IPS-18c (cell line): ENCODE measurements around the gene LUC7L3.
A peak's percentile ranks its signal among the peaks of the same experiment; 100 is the strongest.
"Not testable (repeated sequence)": the region's sequence is repeated elsewhere in the genome, so short reads cannot be mapped to it uniquely, and the experiment has no call there.

Experiments used
- H3K4me3 ChIP-seq: 2 replicates; pipeline ENCODE4 v1.7.0; 2013; ENCODE audit warnings: low read depth, mild to moderate bottlenecking, low read length, moderate library complexity; ENCODE audit not compliant: insufficient read depth
- H3K9me3 ChIP-seq: one replicate; pipeline ENCODE4 v1.6.1; 2013; ENCODE audit warnings: mild to moderate bottlenecking, low read length, moderate library complexity; ENCODE audit not compliant: control insufficient read depth, insufficient read depth

LUC7L3 gene

GRCh38 chr17:50697062-50697461 lies 22.3 kb upstream of the LUC7L3 start:
- H3K4me3 ChIP-seq, result no peak overlapping the region
- no peaks in the 10 kb centered on the region for H3K9me3 ChIP-seq

- no peaks in the 10 kb centered on the region for H3K9me3 ChIP-seq
Measured at GRCh38 chr17:50697663-50698272, 21.6 kb upstream of the LUC7L3 start.

GRCh38 chr17:50699410-50699809 lies 20.0 kb upstream of the LUC7L3 start:
- no peaks in the 10 kb centered on the region for H3K9me3 ChIP-seq

More at GRCh38 chr17:50697663-50698272, 21.6 kb upstream of the LUC7L3 start:
- no peak overlapping the region for H3K4me3 ChIP-seq

GRCh38 chr17:50703162-50703561 lies 16.2 kb upstream of the LUC7L3 start:
- no peaks in the 10 kb centered on the region for H3K9me3 ChIP-seq
- H3K4me3 ChIP-seq, result no peak overlapping the region

More at GRCh38 chr17:50699410-50699809, 20.0 kb upstream of the LUC7L3 start:
- H3K4me3 ChIP-seq, result no peak overlapping the region

- H3K9me3 ChIP-seq, result no peaks in the 10 kb centered on the region
- H3K4me3 ChIP-seq, result peak within 1 kb of the TSS; percentile 84
Measured at GRCh38 chr17:50707289-50708049, 11.9 kb upstream of the LUC7L3 start, which contains the start of gene ANKRD40. TSS of gene ANKRD40 (minus strand) at chr17:50707914. CDS start at chr17:50707654, 260 bp downstream.

GRCh38 chr17:50708050-50709000 lies 11.1 kb upstream of the LUC7L3 start:
- H3K4me3 ChIP-seq, result peak overlapping the region; percentile 84
- H3K9me3 ChIP-seq, result no peaks in the 10 kb centered on the region

GRCh38 chr17:50709053-50709452 lies 10.3 kb upstream of the LUC7L3 start:
- H3K9me3 ChIP-seq, H3K4me3 ChIP-seq: not testable (repeated sequence)

GRCh38 chr17:50710025-50710424 lies 9.4 kb upstream of the LUC7L3 start:
- Histone ChIP-seq H3K4me3 (no peak overlapping the region), H3K9me3 (no peaks in the 10 kb centered on the region)

- H3K4me3 ChIP-seq, result no peak overlapping the region
- H3K9me3 ChIP-seq, result no peaks in the 10 kb centered on the region
Measured at GRCh38 chr17:50710650-50711049, 8.8 kb upstream of the LUC7L3 start.

GRCh38 chr17:50712641-50713040 lies 6.8 kb upstream of the LUC7L3 start:
- Histone ChIP-seq H3K4me3 (no peak overlapping the region), H3K9me3 (no peaks in the 10 kb centered on the region)

- H3K9me3 ChIP-seq, result no peaks in the 10 kb centered on the region
Measured at GRCh38 chr17:50715471-50715870, 3.9 kb upstream of the LUC7L3 start.

GRCh38 chr17:50719924-50720794 lies 756 bp downstream of the LUC7L3 start:
- no peaks in the 10 kb centered on the region for H3K9me3 ChIP-seq
- peak overlapping the region; percentile 93 for H3K4me3 ChIP-seq

More at GRCh38 chr17:50715471-50715870, 3.9 kb upstream of the LUC7L3 start:
- H3K4me3 ChIP-seq, result no peak overlapping the region

- H3K4me3 ChIP-seq, result peak overlapping the region; percentile 93
- H3K9me3 ChIP-seq, result no peaks in the 10 kb centered on the region
Measured at GRCh38 chr17:50721194-50722010, 2.0 kb downstream of the LUC7L3 start.

- H3K9me3 ChIP-seq, result no peaks in the 10 kb centered on the region
- H3K4me3 ChIP-seq, result no peak overlapping the region
Measured at GRCh38 chr17:50722746-50723145, 3.3 kb downstream of the LUC7L3 start.

- not testable (repeated sequence) for H3K9me3 ChIP-seq, H3K4me3 ChIP-seq
Measured at GRCh38 chr17:50724622-50725021, 5.2 kb downstream of the LUC7L3 start.
